DND-41 (cell line): ENCODE measurements around the gene KLF15.

Experiments
- ATAC-seq: fragments of 200-7000 bp; cut with Tn5 transposase; 3 replicates; pipeline ENCODE4 v1.9.1; 2021; ENCODE audit warnings: low read depth; ENCODE audit not compliant: insufficient read depth
- DNase-seq: peaks from one replicate; pipeline ENCODE4 v3.0.0-alpha.2; 2020
- H2AFZ ChIP-seq: 2 replicates; pipeline ENCODE4 v1.6.0; 2012; ENCODE audit warnings: low read depth, low read length
- H3K27ac ChIP-seq: 2 replicates; pipeline ENCODE4 v1.5.1; 2012; ENCODE audit warnings: low read length, inconsistent platforms
- H3K27me3 ChIP-seq: fragments of 200-600 bp; sonication (generic); 2 replicates; pipeline ENCODE4 v1.6.0; 2012; ENCODE audit warnings: low read length, mild to moderate bottlenecking, inconsistent platforms; ENCODE audit not compliant: insufficient read depth, poor library complexity
- H3K36me3 ChIP-seq: 2 replicates; pipeline ENCODE4 v1.5.1; 2012; ENCODE audit warnings: low read length, inconsistent platforms; ENCODE audit not compliant: insufficient read depth
- H3K4me1 ChIP-seq: 2 replicates; pipeline ENCODE4 v1.5.1; 2012; ENCODE audit warnings: mild to moderate bottlenecking, low read length; ENCODE audit not compliant: insufficient read depth
- H3K4me2 ChIP-seq: 2 replicates; pipeline ENCODE4 v1.6.0; 2012; ENCODE audit warnings: mild to moderate bottlenecking, moderate library complexity, low read length, inconsistent platforms; ENCODE audit not compliant: insufficient read depth
- H3K4me3 ChIP-seq, 2 experiments: fragments of 200-600 bp in 1 of 2; shearing (Covaris generic) in 1 of 2; 2 replicates each; pipeline ENCODE4 v1.5.1; 2012 to 2016; ENCODE audit warnings: inconsistent platforms in 2 of 2, low read length in 2 of 2, mild to moderate bottlenecking in 2 of 2, low read depth in 1 of 2, moderate library complexity in 1 of 2
- H3K79me2 ChIP-seq: 2 replicates; pipeline ENCODE4 v1.6.0; 2012; ENCODE audit warnings: low read length, inconsistent platforms; ENCODE audit not compliant: insufficient read depth
- H3K9ac ChIP-seq: 2 replicates; pipeline ENCODE4 v1.6.0; 2012; ENCODE audit warnings: low read depth, mild to moderate bottlenecking, inconsistent platforms, low read length, moderate library complexity
- H3K9me3 ChIP-seq: 2 replicates; pipeline ENCODE4 v1.5.1; 2012; ENCODE audit warnings: low read length, moderate library complexity, mild to moderate bottlenecking, inconsistent platforms; ENCODE audit not compliant: insufficient read depth, severe bottlenecking
- H4K20me1 ChIP-seq: 2 replicates; pipeline ENCODE4 v1.6.0; 2012; ENCODE audit warnings: low read length; ENCODE audit not compliant: insufficient read depth
- CTCF ChIP-seq: IDR thresholded peaks from 2 replicates; pipeline ENCODE4 v1.5.1; 2012; ENCODE audit warnings: borderline replicate concordance, low read length, moderate library complexity, mild to moderate bottlenecking; ENCODE audit not compliant: poor library complexity, severe bottlenecking; ENCODE audit errors: extremely low read depth
- EZH2 ChIP-seq: IDR thresholded peaks from 3 replicates; pipeline ENCODE4 v1.6.1; 2012; ENCODE audit warnings: borderline replicate concordance, low read depth, mild to moderate bottlenecking, moderate library complexity, low read length, inconsistent platforms; ENCODE audit not compliant: severe bottlenecking

Gene KLF15

GRCh38 chr3:126365351-126366277 lies 8.4 kb upstream of the KLF15 start:
- no peak for TF ChIP-seq EZH2
- TF ChIP-seq CTCF, result no peak
- Histone ChIP-seq H3K27me3 (no peaks in the 10 kb centered on the region), H3K27ac (no peak overlapping the region), H2AFZ (no peak overlapping the region), H3K9ac (no peak overlapping the region), H3K4me1 (no peaks in the 10 kb centered on the region), H3K9me3 (no peaks in the 10 kb centered on the region), H3K4me3 (no peak overlapping the region), H3K79me2 (no peaks in the 10 kb centered on the region), H3K36me3 (no peaks in the 10 kb centered on the region), H3K4me2 (no peak overlapping the region), H4K20me1 (no peaks in the 10 kb centered on the region)
- no peak for DNase-seq
- no peak for ATAC-seq

GRCh38 chr3:126364731-126365301 lies 7.6 kb upstream of the KLF15 start:
- no peak for ATAC-seq
- H2AFZ ChIP-seq, result no peak overlapping the region

GRCh38 chr3:126364130-126364695 lies 7.0 kb upstream of the KLF15 start:
- no peaks in the 10 kb centered on the region for H3K4me1 ChIP-seq
- H3K9me3 ChIP-seq, result no peaks in the 10 kb centered on the region
- H4K20me1 ChIP-seq, result 0 out of 2 replicates have a peak, but pooled peaks cover 5% of the 10 kb centered on the region
- H3K36me3 ChIP-seq, result no peaks in the 10 kb centered on the region
- H3K27me3 ChIP-seq, result no peaks in the 10 kb centered on the region
- DNase-seq (no peak), ATAC-seq (no peak)
- no peak overlapping the region for H2AFZ ChIP-seq
- H3K79me2 ChIP-seq, result no peaks in the 10 kb centered on the region
- H3K27ac ChIP-seq, result no peak overlapping the region
- TF ChIP-seq CTCF, result no peak
- TF ChIP-seq EZH2, result no peak
- H3K4me3 ChIP-seq, result no peak overlapping the region
- H3K4me2 ChIP-seq, result no peak overlapping the region
- H3K9ac ChIP-seq, result no peak overlapping the region

More at GRCh38 chr3:126364731-126365301, 7.6 kb upstream of the KLF15 start:
- Histone ChIP-seq H3K27ac (no peak overlapping the region), H3K9me3 (no peaks in the 10 kb centered on the region), H3K4me1 (no peaks in the 10 kb centered on the region), H3K9ac (no peak overlapping the region), H3K4me2 (no peak overlapping the region), H3K36me3 (no peaks in the 10 kb centered on the region), H3K4me3 (no peak overlapping the region), H3K27me3 (no peaks in the 10 kb centered on the region), H3K79me2 (no peaks in the 10 kb centered on the region), H4K20me1 (0 out of 2 replicates have a peak, but pooled peaks cover 4% of the 10 kb centered on the region)
- TF ChIP-seq EZH2 (no peak), CTCF (no peak)
- no peak for DNase-seq
